AG09319 (cell line): ENCODE results near the gene WDFY1.
A peak's percentile ranks its signal among the peaks of the same experiment; 100 is the strongest.

Experiments
- DNase-seq: peaks from one replicate; pipeline ENCODE4 v3.0.0-alpha.2; 2010; ENCODE audit warnings: low read depth; ENCODE audit errors: extremely low read depth
- CTCF ChIP-seq: IDR thresholded peaks from 2 replicates; pipeline ENCODE4 v1.5.1; 2011; ENCODE audit warnings: low read depth, mild to moderate bottlenecking, inconsistent platforms, low read length, moderate library complexity

The WDFY1 gene

GRCh38 chr2:223865907-223866508 lies 79.1 kb downstream of the WDFY1 start:
- no peak for TF ChIP-seq CTCF
- DNase-seq = no peak

- no peak for TF ChIP-seq CTCF
- no peak for DNase-seq
These were observed 80.0 kb downstream of the WDFY1 start for GRCh38 chr2:223865124-223865523.

GRCh38 chr2:223863491-223863890 lies 81.6 kb downstream of the WDFY1 start:
- no peak for DNase-seq
- TF ChIP-seq CTCF = no peak

- no peak for DNase-seq
- TF ChIP-seq CTCF = peak; percentile 9
These were observed 84.1 kb downstream of the WDFY1 start for GRCh38 chr2:223860809-223861738.

GRCh38 chr2:223859070-223859469 lies 86.1 kb downstream of the WDFY1 start:
- TF ChIP-seq CTCF = no peak
- DNase-seq = no peak

- DNase-seq = no peak
These were observed 88.6 kb downstream of the WDFY1 start for GRCh38 chr2:223856584-223856983.

More at GRCh38 chr2:223856584-223856983, 88.6 kb downstream of the WDFY1 start:
- no peak for TF ChIP-seq CTCF
